ENCODE data around the gene AFAP1. TPM values are rescaled to one million over a fixed set of nuclear protein-coding genes. Genes with fewer than 3 reads are reported as not detected.

The AFAP1 gene
- total RNA-seq, 2 donors from 2014 or later, result 32.1 to 40.1 TPM

- DNase-seq (ENCODE audit: low spot score) (no peak), ATAC-seq (ENCODE audit: insufficient number of reproducible peaks, low FRiP score, low read depth) (no peak)
- Histone ChIP-seq H3K4me3 (no peak overlapping the region), H3K27me3 (replicated peaks; ENCODE audit: insufficient read depth) (no peaks in the 10 kb centered on the region), H3K36me3 (no peaks in the 10 kb centered on the region), H3K9me3 (no peaks in the 10 kb centered on the region), H3K27ac (no peak overlapping the region), H3K4me1 (ENCODE audit: control insufficient read depth in 1 of 2, low read depth in 2 of 2) (no peaks in the 10 kb centered on the region)
- no peak for TF ChIP-seq CTCF (IDR thresholded peaks at IDR 0.05)
These were observed 44.7 kb upstream of the AFAP1 start for GRCh38 chr4:7984286-7984925.

- Histone ChIP-seq H3K9me3 (no peaks in the 10 kb centered on the region), H3K4me1 (ENCODE audit: control insufficient read depth in 1 of 2, low read depth in 2 of 2) (peaks cover 0 to 4% of the 10 kb centered on the region in 2 donors), H3K4me3 (no peak overlapping the region), H3K36me3 (no peaks in the 10 kb centered on the region), H3K27me3 (replicated peaks; ENCODE audit: insufficient read depth) (no peaks in the 10 kb centered on the region), H3K27ac (no peak overlapping the region)
- ATAC-seq (ENCODE audit: insufficient number of reproducible peaks, low FRiP score, low read depth), result no peak
- TF ChIP-seq CTCF (IDR thresholded peaks at IDR 0.05), result no peak
- DNase-seq (ENCODE audit: low spot score), result no peak
These were observed 43.6 kb upstream of the AFAP1 start for GRCh38 chr4:7983296-7983695.

GRCh38 chr4:7981738-7982394 is 42.2 kb upstream of the AFAP1 start:
- no peak overlapping the region for H3K4me3 ChIP-seq
- H3K27me3 ChIP-seq (replicated peaks; ENCODE audit: insufficient read depth), result no peaks in the 10 kb centered on the region
- no peak for TF ChIP-seq CTCF (IDR thresholded peaks at IDR 0.05)
- DNase-seq (ENCODE audit: low spot score) (no peak), ATAC-seq (ENCODE audit: insufficient number of reproducible peaks, low FRiP score, low read depth) (no peak)
- H3K27ac ChIP-seq, result no peak overlapping the region
- peaks cover 0 to 5% of the 10 kb centered on the region in 2 donors for H3K4me1 ChIP-seq (ENCODE audit: control insufficient read depth in 1 of 2, low read depth in 2 of 2)
- H3K36me3 ChIP-seq, result no peaks in the 10 kb centered on the region
- H3K9me3 ChIP-seq, result no peaks in the 10 kb centered on the region

- Histone ChIP-seq H3K27ac (no peak overlapping the region), H3K9me3 (no peaks in the 10 kb centered on the region), H3K4me1 (ENCODE audit: control insufficient read depth in 1 of 2, low read depth in 2 of 2) (peaks cover 0 to 5% of the 10 kb centered on the region in 2 donors), H3K36me3 (no peaks in the 10 kb centered on the region), H3K27me3 (replicated peaks; ENCODE audit: insufficient read depth) (no peaks in the 10 kb centered on the region), H3K4me3 (no peak overlapping the region)
- DNase-seq (ENCODE audit: low spot score), result no peak
- ATAC-seq (ENCODE audit: insufficient number of reproducible peaks, low FRiP score, low read depth), result no peak
- TF ChIP-seq CTCF (IDR thresholded peaks at IDR 0.05), result no peak
These were observed 40.4 kb upstream of the AFAP1 start for GRCh38 chr4:7980036-7980435.

- H3K36me3 ChIP-seq, result no peaks in the 10 kb centered on the region
- H3K27me3 ChIP-seq (replicated peaks; ENCODE audit: insufficient read depth), result no peaks in the 10 kb centered on the region
- ATAC-seq (ENCODE audit: insufficient number of reproducible peaks, low FRiP score, low read depth), result no peak
- peaks cover 0 to 5% of the 10 kb centered on the region in 2 donors for H3K4me1 ChIP-seq (ENCODE audit: control insufficient read depth in 1 of 2, low read depth in 2 of 2)
- H3K27ac ChIP-seq, result no peak overlapping the region
- no peak overlapping the region for H3K4me3 ChIP-seq
- DNase-seq (ENCODE audit: low spot score), result no peak
- no peak for TF ChIP-seq CTCF (IDR thresholded peaks at IDR 0.05)
- H3K9me3 ChIP-seq, result no peaks in the 10 kb centered on the region
These were observed 39.9 kb upstream of the AFAP1 start for GRCh38 chr4:7979652-7979968.

Measured in thoracic aorta (tissue), 2 donors.